ENCODE results near the gene SOX5.
"Not testable (repeated sequence)": the region's sequence is repeated elsewhere in the genome, so short reads cannot be mapped to it uniquely, and the experiment has no call there.

Gene SOX5

DNA sequence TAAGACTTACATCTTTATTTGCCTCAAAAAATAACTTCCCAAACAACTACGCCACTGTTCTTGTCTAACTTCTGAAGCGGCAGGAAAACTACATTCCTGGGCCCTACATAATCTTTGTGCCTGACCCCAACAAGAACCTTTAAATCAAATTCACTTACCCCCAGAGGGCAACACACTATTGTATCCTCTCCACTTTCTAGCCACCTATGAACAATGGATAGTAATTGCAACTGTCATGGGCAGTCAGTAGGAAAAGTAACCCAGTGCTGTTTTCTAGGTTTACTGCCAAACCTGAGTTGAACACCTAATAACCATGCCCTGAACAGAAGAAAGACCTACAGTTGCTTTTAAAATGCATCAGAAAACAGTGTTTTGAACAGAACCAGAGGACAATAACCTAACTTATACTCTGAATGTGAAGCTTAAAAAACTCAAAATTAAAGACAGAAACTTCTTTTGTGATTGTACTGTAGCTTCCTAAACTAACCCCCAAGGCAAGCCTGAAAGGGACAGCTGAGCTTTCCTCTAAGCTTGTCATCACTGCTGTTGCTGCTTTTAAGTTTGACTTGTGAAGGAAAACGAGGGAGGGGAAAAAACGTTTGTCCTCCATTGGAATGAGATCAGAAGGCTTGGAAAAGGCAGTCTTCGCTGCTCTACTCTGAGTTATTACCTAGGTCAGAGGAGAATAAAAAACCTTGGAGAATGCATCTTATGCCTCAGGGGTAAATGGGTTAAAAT is 195.7 kb downstream of the SOX5 start:
- DNase-seq (ENCODE audit: low spot score) = no peak

DNA sequence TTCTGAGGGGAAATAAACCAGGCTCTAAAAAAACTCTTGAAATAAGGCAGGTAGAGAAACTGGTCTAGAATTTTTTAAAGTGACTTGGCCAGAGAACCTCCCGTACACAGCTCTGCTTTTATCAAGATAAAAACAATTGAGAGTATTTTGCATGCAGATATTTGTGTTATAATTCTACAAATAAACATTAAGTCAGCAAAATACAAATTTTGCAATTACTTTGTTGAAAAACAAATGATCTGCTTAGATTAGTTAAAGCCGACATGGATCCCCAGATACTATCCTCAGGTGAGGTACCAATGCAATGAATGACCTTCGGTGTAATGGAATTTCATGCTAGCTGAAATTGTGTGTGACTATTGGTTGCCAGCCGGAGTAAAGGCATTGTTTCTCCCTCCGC is 197.2 kb downstream of the SOX5 start:
- DNase-seq (ENCODE audit: low spot score) = no peak

DNA sequence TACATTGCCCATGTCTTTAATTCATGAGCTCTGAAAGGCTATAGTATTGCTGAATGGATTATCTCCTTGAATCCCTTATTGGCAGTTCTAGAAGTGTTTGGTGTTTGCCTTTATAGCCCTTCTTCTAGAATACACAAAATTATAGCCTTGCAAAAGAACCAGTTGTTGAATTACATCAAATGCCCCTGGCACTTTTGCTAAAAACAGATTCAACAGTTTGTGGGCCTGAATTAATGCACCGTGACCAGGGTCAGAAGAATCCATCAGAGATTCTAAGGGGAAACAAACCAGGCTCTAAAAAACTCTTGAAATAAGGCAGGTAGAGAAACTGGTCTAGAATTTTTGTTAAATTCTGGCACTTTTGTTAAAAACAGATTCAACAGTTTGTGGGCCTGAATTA is 197.8 kb downstream of the SOX5 start:
- no peak for DNase-seq (ENCODE audit: low spot score)

DNA sequence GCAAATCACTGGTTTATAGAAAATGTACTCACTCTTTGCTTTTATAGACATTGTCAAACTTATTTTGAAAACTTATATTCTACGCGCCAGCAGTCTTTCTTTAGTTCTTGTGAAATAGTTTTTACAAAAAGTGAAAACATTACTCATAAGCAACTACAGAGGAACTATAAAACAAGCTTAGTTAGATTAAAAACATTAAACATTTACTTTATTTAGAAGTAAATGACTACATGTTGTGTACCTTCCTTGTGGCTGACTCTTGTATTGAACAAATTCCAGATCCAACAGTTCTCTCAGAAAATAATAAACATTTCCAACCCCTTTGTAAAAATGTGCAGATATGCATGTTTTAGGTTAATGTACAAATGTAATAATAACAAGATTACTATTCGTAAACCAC is 198.5 kb downstream of the SOX5 start:
- DNase-seq (ENCODE audit: low spot score) = no peak

GRCh38 chr12:23744696-23745095 is 204.8 kb downstream of the SOX5 start:
- no peak for DNase-seq (ENCODE audit: low spot score)

DNA sequence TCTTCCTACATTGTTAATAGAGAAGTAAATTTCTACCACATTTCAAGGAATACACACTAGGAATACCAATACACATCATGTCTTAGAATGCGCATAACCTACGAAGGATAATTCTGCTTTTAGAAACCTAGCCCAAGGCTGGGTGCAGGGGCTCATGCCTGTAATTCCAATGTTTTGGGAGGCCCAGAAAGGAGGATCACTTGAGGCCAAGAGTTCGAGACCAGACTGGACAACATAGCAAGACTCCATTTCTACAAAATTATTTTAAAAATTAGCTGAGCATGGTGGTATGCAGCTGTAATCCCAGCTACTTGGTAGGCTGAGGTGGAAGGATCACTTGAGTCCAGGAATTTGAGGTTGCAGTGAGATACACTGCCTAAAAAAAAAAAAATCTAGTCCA is 206.9 kb downstream of the SOX5 start:
- no peak for DNase-seq (ENCODE audit: low spot score)

DNA sequence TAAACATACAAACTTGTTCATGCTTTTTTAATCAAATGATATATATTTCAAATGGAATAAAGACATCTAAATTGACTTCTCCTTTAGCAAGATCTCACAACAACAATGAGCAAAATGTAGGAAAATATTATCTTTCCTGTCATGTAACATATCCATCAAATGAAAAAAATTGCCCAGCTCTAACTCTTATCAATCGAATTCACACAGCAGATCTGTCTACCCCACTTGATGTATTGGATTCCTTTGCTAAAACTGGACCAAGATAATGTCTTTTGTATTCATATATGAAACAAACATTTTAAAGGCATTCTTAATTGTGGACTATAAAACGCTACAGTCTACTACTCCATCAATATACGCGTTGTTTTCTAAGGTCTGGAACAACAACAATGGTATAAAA is 218.0 kb downstream of the SOX5 start:
- DNase-seq (ENCODE audit: low spot score) = no peak

- DNase-seq (ENCODE audit: low spot score) = no peak
These were observed 218.4 kb downstream of the SOX5 start for GRCh38 chr12:23731035-23731434.

- no peak for DNase-seq (ENCODE audit: low spot score)
These were observed 220.1 kb downstream of the SOX5 start for GRCh38 chr12:23729359-23729758.

DNA sequence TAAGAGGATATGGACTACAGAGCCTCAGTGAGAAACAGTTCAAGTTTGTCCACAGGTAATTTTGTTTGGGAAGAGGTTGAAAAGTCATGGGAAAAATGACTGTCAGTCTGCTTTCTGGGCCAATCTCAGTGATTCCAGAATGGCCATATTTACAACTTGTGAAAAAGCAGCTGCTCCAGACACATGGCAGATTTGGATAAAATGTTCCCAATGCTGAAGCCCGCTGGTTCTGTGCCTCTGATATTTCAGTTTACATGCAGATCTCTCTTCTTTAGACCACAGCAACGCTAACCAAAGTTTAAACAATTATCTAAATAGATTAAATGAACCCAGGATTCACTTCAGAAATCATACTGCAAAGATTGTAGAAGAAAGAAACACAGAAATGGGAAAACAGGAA is 222.8 kb downstream of the SOX5 start:
- DNase-seq (ENCODE audit: low spot score) = no peak

- DNase-seq (ENCODE audit: low spot score) = no peak
These were observed 226.8 kb downstream of the SOX5 start for GRCh38 chr12:23722655-23723054.

GRCh38 chr12:23721268-23721667 is 228.2 kb downstream of the SOX5 start:
- no peak for DNase-seq (ENCODE audit: low spot score)

- DNase-seq (ENCODE audit: low spot score) = no peak
These were observed 230.0 kb downstream of the SOX5 start for GRCh38 chr12:23719493-23719892.

- not testable (repeated sequence) for DNase-seq (ENCODE audit: low spot score)
These were observed 239.1 kb downstream of the SOX5 start for GRCh38 chr12:23710361-23710760.

- DNase-seq (ENCODE audit: low spot score) = no peak
These were observed 241.2 kb downstream of the SOX5 start for GRCh38 chr12:23708185-23708837.

GRCh38 chr12:23707270-23707669 is 242.2 kb downstream of the SOX5 start:
- DNase-seq (ENCODE audit: low spot score) = no peak

DNA sequence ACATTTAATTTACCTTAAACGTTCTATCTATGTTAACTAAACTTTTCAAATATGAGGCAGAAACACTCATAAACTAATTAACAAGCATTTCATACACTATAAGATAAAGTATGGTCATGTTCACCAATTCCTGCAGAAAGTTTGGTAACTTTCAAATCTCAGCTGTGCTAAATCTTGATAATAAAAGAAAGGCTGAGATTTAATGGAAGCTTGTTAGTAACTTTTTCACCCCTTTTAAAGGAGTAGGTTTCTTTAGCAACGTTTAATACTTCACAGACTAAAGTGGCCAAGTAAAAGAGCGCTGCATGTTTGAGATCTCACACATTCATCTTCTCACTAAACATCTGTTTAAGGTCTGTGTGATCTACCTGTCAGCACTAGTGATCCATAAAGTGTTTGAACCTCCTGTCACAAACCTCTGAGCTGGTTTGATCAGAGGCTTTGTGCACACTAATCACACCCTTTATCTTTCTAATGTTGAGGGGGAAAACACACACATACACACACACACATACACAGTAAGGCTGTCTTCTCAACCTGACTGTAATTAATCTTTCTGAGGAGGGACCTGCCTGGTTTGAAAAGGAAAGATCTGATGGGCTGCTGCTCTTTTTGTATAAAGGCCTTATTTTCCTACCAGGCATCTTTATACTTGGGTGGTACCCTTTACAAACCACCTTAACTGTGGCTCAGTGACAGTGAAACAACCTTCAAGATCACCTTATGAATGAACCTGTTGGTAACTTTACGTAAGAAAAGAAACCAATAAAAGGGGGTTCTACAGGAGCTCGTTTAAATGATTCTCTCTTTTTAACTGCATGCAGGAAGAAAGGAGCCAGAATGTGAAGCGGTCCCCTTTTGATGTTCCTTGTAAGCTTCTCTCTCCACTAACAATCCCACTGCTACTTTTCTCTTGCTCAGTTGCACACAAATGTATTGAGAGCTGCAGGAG is 244.2 kb downstream of the SOX5 start:
- no peak for DNase-seq (ENCODE audit: low spot score)

- no peak for DNase-seq (ENCODE audit: low spot score)
These were observed 246.4 kb downstream of the SOX5 start for GRCh38 chr12:23703051-23703450.

DNA sequence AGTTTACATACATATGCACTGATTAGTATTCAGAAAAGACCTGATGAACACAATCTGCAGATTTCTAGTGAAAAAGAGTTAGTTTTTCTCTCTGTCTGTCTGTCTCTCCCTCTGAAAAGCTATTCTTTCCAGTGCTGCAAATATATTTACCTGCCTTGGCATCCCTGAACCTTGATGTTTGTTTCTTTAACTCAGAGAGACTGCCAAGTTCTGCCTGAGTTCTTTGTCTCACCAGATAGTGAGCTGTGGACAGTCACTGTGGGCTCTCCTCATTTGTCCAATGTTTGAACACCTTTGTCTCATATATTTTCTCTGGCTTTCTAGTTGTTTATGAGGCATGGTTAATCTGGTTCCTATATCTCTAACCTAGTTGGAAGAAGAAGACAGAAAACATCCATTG is 250.4 kb downstream of the SOX5 start:
- no peak for DNase-seq (ENCODE audit: low spot score)

- no peak for DNase-seq (ENCODE audit: low spot score)
These were observed 254.6 kb downstream of the SOX5 start for GRCh38 chr12:23694920-23695319.

GRCh38 chr12:23694307-23694706 is 255.2 kb downstream of the SOX5 start:
- DNase-seq (ENCODE audit: low spot score) = no peak

DNA sequence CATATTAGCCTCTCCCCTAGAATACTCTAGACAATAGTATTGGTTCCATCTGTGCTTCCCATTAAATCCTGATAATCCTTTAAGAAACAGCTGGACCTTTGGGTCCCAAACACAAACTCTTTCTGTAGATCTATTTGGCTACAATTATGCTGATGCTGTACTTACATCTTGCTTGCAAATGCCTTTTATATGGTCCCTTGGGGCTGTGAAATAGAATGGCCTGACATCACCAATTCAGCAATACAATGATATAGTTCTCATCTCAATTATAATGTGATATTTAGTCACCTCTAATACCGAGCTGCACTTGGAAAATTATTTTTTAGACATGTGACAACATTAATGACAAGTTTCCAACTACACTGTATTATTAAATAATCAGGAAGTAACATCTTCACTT is 261.5 kb downstream of the SOX5 start:
- no peak for DNase-seq (ENCODE audit: low spot score)

DNA sequence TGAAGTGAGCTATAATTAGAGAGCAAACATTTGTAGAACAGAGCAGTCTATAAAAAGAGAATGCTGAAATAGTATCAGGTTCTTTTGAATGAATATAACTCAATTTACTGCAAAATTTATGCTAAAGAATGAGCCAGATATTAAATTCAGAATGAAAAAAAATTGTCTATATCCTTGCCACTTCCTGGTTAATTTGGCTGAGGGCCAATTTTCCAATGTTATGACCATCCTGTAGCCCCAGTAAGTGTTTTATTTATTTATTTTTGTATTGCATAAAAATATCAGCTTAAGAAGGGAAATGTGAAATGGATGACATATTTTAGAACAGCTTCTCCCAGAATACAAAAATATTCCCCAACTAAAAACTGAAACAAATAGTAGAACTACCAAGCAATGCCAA is 263.4 kb downstream of the SOX5 start:
- no peak for DNase-seq (ENCODE audit: low spot score)
